RWPE2 (cell line): ENCODE measurements around the gene USP36.

Experiments
- ATAC-seq: fragments of 200-7000 bp; cut with Tn5 transposase; 3 replicates; pipeline ENCODE4 v1.9.1; 2021; ENCODE audit warnings: low read depth
- DNase-seq: peaks from one replicate; pipeline ENCODE4 v3.0.0-alpha.2; 2020; ENCODE audit warnings: low spot score
- H3K27ac ChIP-seq: fragments of 450-650 bp; 2 replicates; pipeline ENCODE4 v1.5.1; 2017; ENCODE audit warnings: mild to moderate bottlenecking; ENCODE audit not compliant: poor library complexity, severe bottlenecking
- H3K27me3 ChIP-seq: fragments of 250-450 bp; sonication (Bioruptor Pico); 2 replicates; pipeline ENCODE4 v1.5.1; 2021; ENCODE audit warnings: mild to moderate bottlenecking, moderate library complexity; ENCODE audit not compliant: insufficient read depth, poor library complexity, severe bottlenecking
- H3K36me3 ChIP-seq: fragments of 250-450 bp; sonication (Bioruptor Pico); 2 replicates; pipeline ENCODE4 v1.5.1; 2020; ENCODE audit warnings: low read depth, mild to moderate bottlenecking, moderate library complexity
- H3K4me1 ChIP-seq: fragments of 250-450 bp; sonication (Bioruptor Pico); 2 replicates; pipeline ENCODE4 v1.5.1; 2021; ENCODE audit warnings: mild to moderate bottlenecking, moderate library complexity; ENCODE audit not compliant: insufficient read depth, poor library complexity, severe bottlenecking
- H3K4me3 ChIP-seq: fragments of 250-450 bp; sonication (Bioruptor Pico); 2 replicates; pipeline ENCODE4 v1.5.1; 2021; ENCODE audit warnings: mild to moderate bottlenecking, moderate library complexity; ENCODE audit not compliant: severe bottlenecking
- H3K9me3 ChIP-seq: fragments of 250-450 bp; sonication (Bioruptor Pico); 2 replicates; pipeline ENCODE4 v1.5.1; 2021; ENCODE audit warnings: mild to moderate bottlenecking, moderate library complexity; ENCODE audit not compliant: severe bottlenecking
- CTCF ChIP-seq: fragments of 450-650 bp; IDR thresholded peaks from one replicate; pipeline ENCODE4 v1.5.1; 2017; ENCODE audit warnings: mild to moderate bottlenecking, moderate library complexity; ENCODE audit not compliant: poor library complexity, severe bottlenecking

Gene USP36

GRCh38 chr17:78861229-78861628 lies 20.6 kb upstream of the USP36 start:
- Histone ChIP-seq H3K27ac (peak overlapping the region; percentile 76), H3K27me3 (no peaks in the 10 kb centered on the region), H3K9me3 (no peaks in the 10 kb centered on the region), H3K36me3 (0 out of 2 replicates have a peak, but pooled peaks cover 2% of the 10 kb centered on the region), H3K4me3 (no peak overlapping the region), H3K4me1 (peaks cover 17% of the 10 kb centered on the region)
- no peak for TF ChIP-seq CTCF
- ATAC-seq (no peak), DNase-seq (no peak)

GRCh38 chr17:78859051-78859450 lies 18.4 kb upstream of the USP36 start:
- no peak for ATAC-seq
- Histone ChIP-seq H3K27ac (no peak overlapping the region), H3K9me3 (no peaks in the 10 kb centered on the region), H3K36me3 (0 out of 2 replicates have a peak, but pooled peaks cover 2% of the 10 kb centered on the region), H3K4me3 (no peak overlapping the region), H3K4me1 (peaks cover 12% of the 10 kb centered on the region), H3K27me3 (no peaks in the 10 kb centered on the region)
- no peak for TF ChIP-seq CTCF
- no peak for DNase-seq

GRCh38 chr17:78857266-78857665 lies 16.7 kb upstream of the USP36 start:
- Histone ChIP-seq H3K4me1 (peaks cover 7% of the 10 kb centered on the region), H3K36me3 (0 out of 2 replicates have a peak, but pooled peaks cover 2% of the 10 kb centered on the region), H3K27ac (no peak overlapping the region), H3K27me3 (no peaks in the 10 kb centered on the region), H3K4me3 (no peak overlapping the region), H3K9me3 (no peaks in the 10 kb centered on the region)
- TF ChIP-seq CTCF = no peak
- ATAC-seq (no peak), DNase-seq (no peak)

GRCh38 chr17:78855561-78856165 lies 15.0 kb upstream of the USP36 start:
- Histone ChIP-seq H3K4me3 (no peak overlapping the region), H3K27me3 (no peaks in the 10 kb centered on the region), H3K9me3 (no peaks in the 10 kb centered on the region), H3K4me1 (no peaks in the 10 kb centered on the region), H3K27ac (no peak overlapping the region), H3K36me3 (no peaks in the 10 kb centered on the region)
- DNase-seq = no peak
- no peak for ATAC-seq
- TF ChIP-seq CTCF = no peak

- no peak overlapping the region for H3K27ac ChIP-seq
- H3K4me3 ChIP-seq = no peak overlapping the region
- no peak for ATAC-seq
- no peaks in the 10 kb centered on the region for H3K4me1 ChIP-seq
- no peak for DNase-seq
- no peaks in the 10 kb centered on the region for H3K9me3 ChIP-seq
- no peaks in the 10 kb centered on the region for H3K36me3 ChIP-seq
- H3K27me3 ChIP-seq = no peaks in the 10 kb centered on the region
- TF ChIP-seq CTCF = no peak
Measured at GRCh38 chr17:78854508-78854907, 13.9 kb upstream of the USP36 start.
